PFSK-1 (cell line): ENCODE measurements around the gene KRTAP10-6.

ENCODE experiments used
- FOXP2 ChIP-seq: optimal IDR thresholded peaks from 2 replicates; pipeline ENCODE3; 2011; ENCODE audit warnings: borderline replicate concordance, control low read depth, inconsistent platforms; ENCODE audit not compliant: insufficient read depth; ENCODE audit errors: extremely low read length, extremely low read depth
- POLR2AphosphoS5 ChIP-seq: IDR thresholded peaks from 2 replicates; pipeline ENCODE4 v1.6.1; 2012; ENCODE audit warnings: low read depth, mild to moderate bottlenecking, control low read depth, low read length, moderate library complexity
- SIN3A ChIP-seq: IDR thresholded peaks from 2 replicates; pipeline ENCODE4 v1.6.1; 2012; ENCODE audit warnings: mild to moderate bottlenecking, low read length, moderate library complexity, borderline replicate concordance; ENCODE audit not compliant: insufficient read depth
- TAF1 ChIP-seq: IDR thresholded peaks from 2 replicates; pipeline ENCODE4 v1.6.1; 2012; ENCODE audit warnings: low read length, control low read depth, borderline replicate concordance; ENCODE audit not compliant: insufficient read depth
- TF ChIP-seq, protein P1 (sequence below), 2 experiments: IDR thresholded peaks; 2 replicates each; pipeline versions ENCODE4 v1.6.1 to v1.8.0; 2011 to 2012; ENCODE audit warnings: low read depth in 2 of 2, low read length in 2 of 2, control low read depth in 1 of 2, inconsistent platforms in 1 of 2, mild to moderate bottlenecking in 1 of 2, moderate library complexity in 1 of 2; ENCODE audit not compliant: insufficient read depth in 1 of 2

DNA sequence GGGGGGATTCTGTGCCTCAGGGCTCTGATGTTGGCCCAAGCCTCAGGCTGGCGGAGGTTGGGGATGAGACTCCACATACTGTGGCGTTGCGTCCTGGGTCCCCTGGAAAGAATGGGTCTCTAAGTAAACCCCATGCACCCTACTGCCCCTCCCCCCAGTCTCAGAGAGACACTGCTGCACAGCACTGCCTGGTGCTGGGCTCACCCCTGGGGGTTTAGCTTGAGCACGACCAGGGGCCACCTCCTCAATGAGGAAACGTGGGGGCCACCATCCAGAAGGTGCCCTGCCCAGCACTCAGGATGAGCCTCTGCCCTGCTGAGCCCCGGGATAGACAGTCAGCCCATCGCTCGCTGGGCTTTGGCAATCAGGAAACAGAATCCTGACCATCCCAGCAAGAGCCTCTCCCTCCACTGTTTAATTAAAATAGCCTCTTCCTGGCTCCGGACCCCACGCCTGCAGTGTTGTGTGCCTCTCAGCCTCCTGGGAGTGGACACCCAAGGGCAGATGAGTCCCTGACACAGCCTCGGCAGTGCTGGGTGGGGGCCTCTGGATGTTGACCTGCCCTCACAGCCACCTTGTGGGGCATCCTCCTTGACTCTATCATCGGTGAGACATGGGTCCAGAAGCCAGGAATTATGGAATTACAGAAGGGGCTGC, 22.3 kb downstream of the KRTAP10-6 start:
- TF ChIP-seq, protein P1, sequence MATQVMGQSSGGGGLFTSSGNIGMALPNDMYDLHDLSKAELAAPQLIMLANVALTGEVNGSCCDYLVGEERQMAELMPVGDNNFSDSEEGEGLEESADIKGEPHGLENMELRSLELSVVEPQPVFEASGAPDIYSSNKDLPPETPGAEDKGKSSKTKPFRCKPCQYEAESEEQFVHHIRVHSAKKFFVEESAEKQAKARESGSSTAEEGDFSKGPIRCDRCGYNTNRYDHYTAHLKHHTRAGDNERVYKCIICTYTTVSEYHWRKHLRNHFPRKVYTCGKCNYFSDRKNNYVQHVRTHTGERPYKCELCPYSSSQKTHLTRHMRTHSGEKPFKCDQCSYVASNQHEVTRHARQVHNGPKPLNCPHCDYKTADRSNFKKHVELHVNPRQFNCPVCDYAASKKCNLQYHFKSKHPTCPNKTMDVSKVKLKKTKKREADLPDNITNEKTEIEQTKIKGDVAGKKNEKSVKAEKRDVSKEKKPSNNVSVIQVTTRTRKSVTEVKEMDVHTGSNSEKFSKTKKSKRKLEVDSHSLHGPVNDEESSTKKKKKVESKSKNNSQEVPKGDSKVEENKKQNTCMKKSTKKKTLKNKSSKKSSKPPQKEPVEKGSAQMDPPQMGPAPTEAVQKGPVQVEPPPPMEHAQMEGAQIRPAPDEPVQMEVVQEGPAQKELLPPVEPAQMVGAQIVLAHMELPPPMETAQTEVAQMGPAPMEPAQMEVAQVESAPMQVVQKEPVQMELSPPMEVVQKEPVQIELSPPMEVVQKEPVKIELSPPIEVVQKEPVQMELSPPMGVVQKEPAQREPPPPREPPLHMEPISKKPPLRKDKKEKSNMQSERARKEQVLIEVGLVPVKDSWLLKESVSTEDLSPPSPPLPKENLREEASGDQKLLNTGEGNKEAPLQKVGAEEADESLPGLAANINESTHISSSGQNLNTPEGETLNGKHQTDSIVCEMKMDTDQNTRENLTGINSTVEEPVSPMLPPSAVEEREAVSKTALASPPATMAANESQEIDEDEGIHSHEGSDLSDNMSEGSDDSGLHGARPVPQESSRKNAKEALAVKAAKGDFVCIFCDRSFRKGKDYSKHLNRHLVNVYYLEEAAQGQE (IDR thresholded peaks at IDR 0.05; ENCODE audit: insufficient read depth in 1 of 2, low read depth in 2 of 2, low read length in 2 of 2) = no peak
- TF ChIP-seq TAF1 = no peak
- no peak for TF ChIP-seq POLR2AphosphoS5
- TF ChIP-seq SIN3A = no peak
- TF ChIP-seq FOXP2 = no peak
